Activated B cell treated with CpG ODN at 0.5 μM for 24 hours (primary cell): ENCODE results near the gene PRND. TPM values are rescaled to one million over a fixed set of nuclear protein-coding genes. Genes with fewer than 3 reads are reported as not detected.
"Not testable (repeated sequence)": the region's sequence is repeated elsewhere in the genome, so short reads cannot be mapped to it uniquely, and the experiment has no call there.

Experiments used
- ATAC-seq: fragments of 200-7000 bp; cut with Tn5 transposase; one replicate; pipeline ENCODE4 v1.10.0; 2021; ENCODE audit warnings: low read depth, mild to moderate bottlenecking, moderate library complexity
- CTCF ChIA-PET: fragments of 350-600 bp; sonication (Branson Sonifier 250); formaldehyde crosslinking; loops from one replicate; lab custom pipeline; 2021; ENCODE audit warnings: antibody characterized with exemption; lab: Charles Lee
- POLR2A ChIA-PET: fragments of 350-600 bp; sonication (Branson Sonifier 250); formaldehyde crosslinking; loops from one replicate; lab custom pipeline; 2021; ENCODE audit warnings: antibody characterized with exemption; lab: Charles Lee
- DNase-seq: peaks from one replicate; pipeline ENCODE4 v3.0.0; 2022
- H3K27ac Mint-ChIP-seq: one replicate; pipeline ENCODE4 v1.8.0; 2020; ENCODE audit warnings: mixed read lengths
- H3K27me3 Mint-ChIP-seq: one replicate; pipeline ENCODE4 v1.8.0; 2021; ENCODE audit warnings: mixed read lengths
- H3K36me3 Mint-ChIP-seq: one replicate; pipeline ENCODE4 v1.8.0; 2021; ENCODE audit warnings: low read depth, mixed read lengths
- H3K4me1 Mint-ChIP-seq: one replicate; pipeline ENCODE4 v1.8.0; 2021; ENCODE audit warnings: mixed read lengths
- H3K4me3 Mint-ChIP-seq: one replicate; pipeline ENCODE4 v1.8.0; 2020; ENCODE audit warnings: mild to moderate bottlenecking, mixed read lengths
- H3K9me3 Mint-ChIP-seq: one replicate; pipeline ENCODE4 v1.8.0; 2020; ENCODE audit warnings: mixed read lengths
- CTCF ChIP-seq: fragments of 200-600 bp; IDR thresholded peaks from one replicate; pipeline ENCODE4 v1.8.0; 2022; ENCODE audit warnings: antibody characterized with exemption, mild to moderate bottlenecking
- intact Hi-C: fragments of 100-400 bp; cut with micrococcal nuclease; formaldehyde crosslinking; loops from one replicate; pipeline ENCODE4 v1.15.1; 2024
- total RNA-seq: library from RNA; stranded (reverse); gene quantifications from 2 replicates; pipeline ENCODE4 v1.2.3, GENCODE V29; 2022

PRND gene
- total RNA-seq, 1 donor from 2014 or later, result not detected

- no peak for ATAC-seq
- Mint-ChIP-seq H3K36me3 (peaks cover 27% of the 10 kb centered on the region), H3K9me3 (no peaks in the 10 kb centered on the region), H3K27ac (no peak overlapping the region), H3K4me3 (no peak overlapping the region), H3K27me3 (no peaks in the 10 kb centered on the region), H3K4me1 (peaks cover 7% of the 10 kb centered on the region)
- ChIA-PET CTCF (no interaction called here), POLR2A (no interaction called here)
- no peak for TF ChIP-seq CTCF
- DNase-seq, result no peak
- intact Hi-C loops, result no loop called here
Observed at GRCh38 chr20:4703281-4703676, 18.4 kb upstream of the PRND start.

- POLR2A ChIA-PET, H3K36me3 Mint-ChIP-seq: not testable (repeated sequence)
Observed at GRCh38 chr20:4706941-4707340, 14.8 kb upstream of the PRND start.

GRCh38 chr20:4708036-4708435, 13.7 kb upstream of the PRND start:
- no peak for ATAC-seq
- Mint-ChIP-seq H3K27ac (no peak overlapping the region), H3K4me1 (peaks cover 14% of the 10 kb centered on the region), H3K27me3 (no peaks in the 10 kb centered on the region), H3K9me3 (no peaks in the 10 kb centered on the region), H3K4me3 (no peak overlapping the region), H3K36me3 (no peaks in the 10 kb centered on the region)
- ChIA-PET CTCF (no interaction called here), POLR2A (no interaction called here)
- intact Hi-C loops, result no loop called here
- DNase-seq, result no peak
- no peak for TF ChIP-seq CTCF

More at GRCh38 chr20:4706941-4707340, 14.8 kb upstream of the PRND start:
- H3K27ac Mint-ChIP-seq, H3K9me3 Mint-ChIP-seq, CTCF ChIA-PET, intact Hi-C loops, H3K4me3 Mint-ChIP-seq, H3K27me3 Mint-ChIP-seq, DNase-seq, ATAC-seq: not testable (repeated sequence)
- H3K4me1 Mint-ChIP-seq, result peaks cover 14% of the 10 kb centered on the region

GRCh38 chr20:4708856-4709255, 12.9 kb upstream of the PRND start:
- no peak overlapping the region for H3K27ac Mint-ChIP-seq
- H3K9me3 Mint-ChIP-seq, result no peaks in the 10 kb centered on the region
- TF ChIP-seq CTCF, result no peak
- ATAC-seq, result no peak
- no peaks in the 10 kb centered on the region for H3K27me3 Mint-ChIP-seq
- POLR2A ChIA-PET, result no interaction called here
- peaks cover 14% of the 10 kb centered on the region for H3K4me1 Mint-ChIP-seq
- CTCF ChIA-PET, result no interaction called here
- H3K36me3 Mint-ChIP-seq, result no peaks in the 10 kb centered on the region
- intact Hi-C loops, result no loop called here
- H3K4me3 Mint-ChIP-seq, result no peak overlapping the region
- no peak for DNase-seq

- ChIA-PET CTCF (no interaction called here), POLR2A (no interaction called here)
- Mint-ChIP-seq H3K27me3 (no peaks in the 10 kb centered on the region), H3K4me3 (no peak overlapping the region), H3K27ac (no peak overlapping the region), H3K9me3 (no peaks in the 10 kb centered on the region), H3K36me3 (no peaks in the 10 kb centered on the region), H3K4me1 (peaks cover 10% of the 10 kb centered on the region)
- no peak for DNase-seq
- intact Hi-C loops, result no loop called here
- TF ChIP-seq CTCF, result no peak
- no peak for ATAC-seq
Observed at GRCh38 chr20:4709261-4710105, 12.2 kb upstream of the PRND start.
